ENCODE data around the gene SHH.
A peak's percentile ranks its signal among the peaks of the same experiment; 100 is the strongest.

GRCh38 chr7:155798673-155799439 lies 13.4 kb downstream of the SHH start:
- no peak for TF ChIP-seq POLR2AphosphoS5 (IDR thresholded peaks at IDR 0.05; ENCODE audit: low read depth, low read length)
- TF ChIP-seq POLR2A (IDR thresholded peaks at IDR 0.05; ENCODE audit: low read depth, low read length), result no peak
- no peak for TF ChIP-seq TAF1 (IDR thresholded peaks at IDR 0.05; ENCODE audit: low read depth, low read length)
- TF ChIP-seq SPI1 (IDR thresholded peaks at IDR 0.05; ENCODE audit: low read depth, low read length), result peak; percentile 75

Measured in GM12891 (cell line).